ENCODE measurements around the gene RPS19BP1. TPM values are rescaled to one million over a fixed set of nuclear protein-coding genes. Genes with fewer than 3 reads are reported as not detected.

The RPS19BP1 gene
- total RNA-seq, 6 donors from 2014 or later: 71.2 to 168 (median 106) TPM

DNA sequence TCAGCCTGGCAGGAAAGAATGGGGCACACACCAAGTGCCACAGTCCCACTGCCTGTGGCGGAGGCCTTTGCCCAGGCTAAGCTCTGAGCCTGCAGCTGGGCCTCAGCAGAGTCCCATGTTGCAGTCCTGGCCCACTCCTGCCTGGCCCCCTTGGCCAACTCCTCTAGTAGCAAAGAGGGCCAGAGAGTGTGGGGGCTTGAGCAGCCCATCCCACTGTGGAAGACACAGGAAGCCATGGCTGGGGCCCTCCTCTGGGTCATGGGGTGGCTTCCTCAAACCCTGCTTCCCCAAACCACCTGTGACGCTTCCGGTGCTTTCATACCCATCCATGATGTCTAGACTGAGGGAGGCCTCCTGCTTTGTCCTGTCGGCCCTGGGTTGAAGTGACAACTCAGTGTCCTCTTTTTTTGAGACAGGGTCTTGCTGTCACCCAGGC is 5.8 kb downstream of the RPS19BP1 start:
- peaks cover 15 to 68% (median 45%) of the 10 kb centered on the region in 4 donors for H3K36me3 ChIP-seq
- WGBS, 2 donors: 66 to 71% methylated on average over 4 of the region's 4 CpGs
- peak overlapping the region; percentile 24 to 69 (median 58) for H3K27ac ChIP-seq
- no peak overlapping the region for H3K4me3 ChIP-seq
- no peaks in the 10 kb centered on the region for H3K27me3 ChIP-seq
- TF ChIP-seq POLR2AphosphoS5 (IDR thresholded peaks at IDR 0.05) (no peak), POLR2A (IDR thresholded peaks at IDR 0.05) (no peak), EP300 (IDR thresholded peaks at IDR 0.05) (no peak)
- TF ChIP-seq, protein P1, sequence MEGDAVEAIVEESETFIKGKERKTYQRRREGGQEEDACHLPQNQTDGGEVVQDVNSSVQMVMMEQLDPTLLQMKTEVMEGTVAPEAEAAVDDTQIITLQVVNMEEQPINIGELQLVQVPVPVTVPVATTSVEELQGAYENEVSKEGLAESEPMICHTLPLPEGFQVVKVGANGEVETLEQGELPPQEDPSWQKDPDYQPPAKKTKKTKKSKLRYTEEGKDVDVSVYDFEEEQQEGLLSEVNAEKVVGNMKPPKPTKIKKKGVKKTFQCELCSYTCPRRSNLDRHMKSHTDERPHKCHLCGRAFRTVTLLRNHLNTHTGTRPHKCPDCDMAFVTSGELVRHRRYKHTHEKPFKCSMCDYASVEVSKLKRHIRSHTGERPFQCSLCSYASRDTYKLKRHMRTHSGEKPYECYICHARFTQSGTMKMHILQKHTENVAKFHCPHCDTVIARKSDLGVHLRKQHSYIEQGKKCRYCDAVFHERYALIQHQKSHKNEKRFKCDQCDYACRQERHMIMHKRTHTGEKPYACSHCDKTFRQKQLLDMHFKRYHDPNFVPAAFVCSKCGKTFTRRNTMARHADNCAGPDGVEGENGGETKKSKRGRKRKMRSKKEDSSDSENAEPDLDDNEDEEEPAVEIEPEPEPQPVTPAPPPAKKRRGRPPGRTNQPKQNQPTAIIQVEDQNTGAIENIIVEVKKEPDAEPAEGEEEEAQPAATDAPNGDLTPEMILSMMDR (IDR thresholded peaks at IDR 0.05): no peak
- peak in 1 of 2 donors; percentile 37 for DNase-seq
- no peak for ATAC-seq (ENCODE audit: low FRiP score in 2 of 2)
- H3K4me1 ChIP-seq: peaks cover 77 to 97% (median 89%) of the 10 kb centered on the region in 4 donors
- no peaks in the 10 kb centered on the region for H3K9me3 ChIP-seq

DNA sequence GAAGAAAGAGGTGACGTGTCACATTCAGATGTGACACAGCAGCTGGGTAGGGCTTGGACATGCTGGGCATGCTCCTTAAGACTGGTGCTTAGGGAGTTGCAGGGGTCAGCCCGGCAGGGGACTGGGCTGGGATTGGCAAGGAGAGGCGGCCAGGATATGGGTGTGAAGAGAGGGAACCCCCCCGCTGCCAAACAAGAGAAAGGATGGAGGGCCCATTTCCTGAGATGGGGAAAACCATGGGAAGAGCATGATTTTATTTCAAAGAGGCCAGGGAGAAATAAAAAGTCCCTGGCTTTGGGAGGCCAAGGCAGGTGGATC is 6.9 kb downstream of the RPS19BP1 start:
- Histone ChIP-seq H3K9me3 (no peaks in the 10 kb centered on the region), H3K36me3 (peaks cover 22 to 68% (median 52%) of the 10 kb centered on the region in 4 donors), H3K27me3 (no peaks in the 10 kb centered on the region), H3K4me1 (peaks cover 72 to 89% (median 82%) of the 10 kb centered on the region in 4 donors), H3K27ac (peak overlapping the region; percentile 24 to 69 (median 46)), H3K4me3 (no peak overlapping the region)
- no peak for ATAC-seq (ENCODE audit: low FRiP score in 2 of 2)
- 62 to 64% methylated on average over 4 of the region's 4 CpGs for WGBS, 2 donors
- TF ChIP-seq POLR2A (IDR thresholded peaks at IDR 0.05): no peak
- TF ChIP-seq POLR2AphosphoS5 (IDR thresholded peaks at IDR 0.05): no peak
- no peak for TF ChIP-seq EP300 (IDR thresholded peaks at IDR 0.05)
- TF ChIP-seq, protein P1 (IDR thresholded peaks at IDR 0.05): no peak
- DNase-seq: no peak

DNA sequence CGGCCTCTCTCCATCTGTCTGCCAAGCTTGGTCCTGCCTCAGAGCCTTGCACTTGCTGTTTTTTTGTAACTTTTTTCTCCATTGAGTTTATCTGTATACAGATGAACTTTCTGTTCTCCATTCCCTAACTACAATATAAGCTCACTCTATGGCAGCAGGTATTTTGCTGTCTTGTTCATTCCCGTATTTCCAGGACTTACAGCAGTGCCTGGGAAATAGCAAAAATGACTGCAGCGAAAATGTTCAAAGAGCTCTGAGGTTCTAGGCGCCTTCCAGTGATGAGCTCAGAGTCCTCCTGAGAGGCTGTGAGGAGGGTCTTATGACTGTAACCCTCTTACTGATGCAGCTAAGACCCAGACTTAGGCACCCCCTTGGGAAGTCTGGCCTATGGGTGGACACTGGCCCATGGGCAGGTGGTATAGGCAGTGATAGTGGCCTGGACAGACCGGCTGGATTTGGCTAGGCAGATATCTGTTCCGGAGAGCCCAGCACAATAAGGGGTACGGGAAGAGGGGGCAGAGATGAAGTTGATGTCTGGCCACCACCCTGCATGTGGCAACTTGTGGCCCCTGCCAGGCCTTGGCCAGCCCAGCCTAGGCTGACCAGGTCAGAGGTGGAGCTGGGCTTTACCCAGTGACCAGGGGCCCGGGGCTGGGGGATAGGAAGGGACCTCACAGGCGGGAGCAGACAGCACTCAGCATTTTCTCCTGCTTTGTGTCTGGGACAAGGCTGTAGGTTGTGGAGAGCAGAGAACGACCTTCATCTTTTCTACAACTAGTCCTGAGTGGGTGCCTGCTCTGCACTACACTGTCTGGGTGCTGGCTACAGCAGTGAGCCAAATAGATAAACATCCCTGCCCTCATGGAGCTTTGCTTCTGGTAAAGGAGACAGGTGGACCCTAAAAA is 7.5 kb downstream of the RPS19BP1 start:
- peaks cover 66 to 83% (median 76%) of the 10 kb centered on the region in 4 donors for H3K4me1 ChIP-seq
- peak overlapping the region; percentile 24 to 57 (median 46) for H3K27ac ChIP-seq
- WGBS, 2 donors: 81 to 86% methylated on average over 9 to 10 of the region's 10 CpGs
- no peaks in the 10 kb centered on the region for H3K9me3 ChIP-seq
- ATAC-seq (ENCODE audit: low FRiP score in 2 of 2) (no peak), DNase-seq (peak in 1 of 2 donors; percentile 45)
- no peaks in the 10 kb centered on the region for H3K27me3 ChIP-seq
- TF ChIP-seq POLR2AphosphoS5 (IDR thresholded peaks at IDR 0.05): no peak
- TF ChIP-seq, protein P1 (IDR thresholded peaks at IDR 0.05): no peak
- no peak for TF ChIP-seq POLR2A (IDR thresholded peaks at IDR 0.05)
- no peak for TF ChIP-seq EP300 (IDR thresholded peaks at IDR 0.05)
- H3K4me3 ChIP-seq: no peak overlapping the region
- peaks cover 22 to 62% (median 50%) of the 10 kb centered on the region in 4 donors for H3K36me3 ChIP-seq

DNA sequence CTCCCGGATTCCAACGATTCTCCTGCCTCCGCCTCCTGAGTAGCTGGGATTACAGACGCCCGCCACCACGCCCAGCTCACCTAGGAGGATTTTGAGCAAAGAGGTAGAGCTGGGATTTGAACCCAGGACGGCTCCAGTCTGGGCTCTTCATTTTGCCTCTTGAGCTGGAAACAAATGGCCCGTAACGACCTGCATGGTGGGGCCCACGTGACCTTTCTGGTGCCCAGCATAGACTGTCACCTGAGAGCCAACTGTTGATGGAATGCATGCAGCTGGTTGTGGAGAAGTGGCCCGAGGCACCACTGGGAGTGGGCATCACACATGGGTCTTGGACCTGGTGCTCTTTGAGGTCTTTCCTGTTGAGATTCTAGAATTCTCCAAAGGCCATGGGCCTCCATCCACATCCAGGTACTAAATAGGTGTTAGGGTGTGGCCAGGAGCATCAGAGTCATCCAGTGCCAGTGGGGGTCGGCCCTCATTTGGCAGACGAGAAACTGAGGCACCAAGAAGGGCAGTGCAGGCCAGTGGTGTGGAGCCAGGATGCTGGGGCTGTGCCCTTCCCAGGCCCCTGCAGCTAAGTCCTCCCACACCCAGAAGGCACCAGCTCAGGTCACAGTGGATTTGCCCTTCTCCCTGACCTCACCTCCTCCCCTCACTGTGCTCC is 8.3 kb downstream of the RPS19BP1 start:
- no peak for TF ChIP-seq EP300 (IDR thresholded peaks at IDR 0.05)
- TF ChIP-seq POLR2AphosphoS5 (IDR thresholded peaks at IDR 0.05): no peak
- TF ChIP-seq, protein P1 (IDR thresholded peaks at IDR 0.05): no peak
- no peak for TF ChIP-seq POLR2A (IDR thresholded peaks at IDR 0.05)
- H3K27me3 ChIP-seq: no peaks in the 10 kb centered on the region
- H3K27ac ChIP-seq: peak overlapping the region in 2 of 4 donors; percentile 49 to 57
- 70 to 93% methylated on average over 10 to 11 of the region's 13 CpGs for whole genome bisulfite sequencing, 2 donors
- H3K9me3 ChIP-seq: no peaks in the 10 kb centered on the region
- DNase-seq (no peak), ATAC-seq (ENCODE audit: low FRiP score in 2 of 2) (no peak)
- H3K4me3 ChIP-seq: peak overlapping the region in 1 of 4 donors; percentile 98
- peaks cover 22 to 54% (median 43%) of the 10 kb centered on the region in 4 donors for H3K36me3 ChIP-seq
- H3K4me1 ChIP-seq: peaks cover 60 to 77% (median 69%) of the 10 kb centered on the region in 4 donors
